Osteoblast (primary cell): Measurements from ENCODE around the gene SLC2A9. TPM values are rescaled to one million over a fixed set of nuclear protein-coding genes. Genes with fewer than 3 reads are reported as not detected.

Experiments
- DNase-seq: peaks from one replicate; pipeline ENCODE4 v3.0.0; 2011; ENCODE audit warnings: low spot score, mixed read lengths; ENCODE audit not compliant: insufficient read length; ENCODE audit errors: missing footprints
- H2AFZ ChIP-seq: 2 replicates; pipeline ENCODE4 v1.6.0; 2011; ENCODE audit warnings: mild to moderate bottlenecking, low read length
- H3K27ac ChIP-seq: 2 replicates; pipeline ENCODE4 v1.5.1; 2011; ENCODE audit warnings: mild to moderate bottlenecking, low read depth, low read length, moderate library complexity
- H3K27me3 ChIP-seq: 2 replicates; pipeline ENCODE4 v1.6.0; 2012; ENCODE audit warnings: mild to moderate bottlenecking, control low read depth, inconsistent platforms, low read length, moderate library complexity; ENCODE audit not compliant: insufficient read depth
- H3K36me3 ChIP-seq: 2 replicates; pipeline ENCODE4 v1.5.1; 2011; ENCODE audit warnings: mild to moderate bottlenecking, low read length, control low read depth, moderate library complexity; ENCODE audit not compliant: insufficient read depth
- H3K4me1 ChIP-seq: 2 replicates; pipeline ENCODE4 v1.5.1; 2011; ENCODE audit warnings: mild to moderate bottlenecking, low read length, control low read depth, moderate library complexity; ENCODE audit not compliant: insufficient read depth
- H3K4me2 ChIP-seq: 2 replicates; pipeline ENCODE4 v1.6.0; 2011; ENCODE audit warnings: mild to moderate bottlenecking, low read length; ENCODE audit not compliant: insufficient read depth
- H3K4me3 ChIP-seq: fragments of 200-600 bp; sonication (generic); 3 replicates; pipeline ENCODE4 v1.5.1; 2012; ENCODE audit warnings: mild to moderate bottlenecking, low read length, inconsistent platforms; ENCODE audit not compliant: insufficient read depth
- H3K79me2 ChIP-seq: 2 replicates; pipeline ENCODE4 v1.6.0; 2012; ENCODE audit warnings: mild to moderate bottlenecking, low read length, control low read depth, inconsistent platforms; ENCODE audit not compliant: insufficient read depth
- H3K9me3 ChIP-seq: 2 replicates; pipeline ENCODE4 v1.5.1; 2011; ENCODE audit warnings: low read depth, low read length, control low read depth
- H4K20me1 ChIP-seq: 2 replicates; pipeline ENCODE4 v1.6.0; 2012; ENCODE audit warnings: mild to moderate bottlenecking, low read length, control low read depth; ENCODE audit not compliant: insufficient read depth
- CTCF ChIP-seq: IDR thresholded peaks from 2 replicates; pipeline ENCODE4 v1.5.1; 2011; ENCODE audit warnings: mild to moderate bottlenecking, low read depth, low read length, moderate library complexity; ENCODE audit errors: extremely low read depth
- total RNA-seq: library from RNA; depleted of rRNA; stranded (reverse); fragments of >200 nt; gene quantifications from 2 replicates; pipeline ENCODE4 v1.2.3, GENCODE V29; 2012

Gene SLC2A9
- total RNA-seq, 1 donor = 2.5 TPM

- no peak overlapping the region for H2AFZ ChIP-seq
- no peaks in the 10 kb centered on the region for H4K20me1 ChIP-seq
- DNase-seq = no peak
- no peaks in the 10 kb centered on the region for H3K4me1 ChIP-seq
- H3K4me2 ChIP-seq = no peak overlapping the region
- no peaks in the 10 kb centered on the region for H3K9me3 ChIP-seq
- H3K4me3 ChIP-seq = no peak overlapping the region
- H3K79me2 ChIP-seq = no peaks in the 10 kb centered on the region
- H3K27me3 ChIP-seq = no peaks in the 10 kb centered on the region
- H3K27ac ChIP-seq = no peak overlapping the region
- no peak for TF ChIP-seq CTCF
- H3K36me3 ChIP-seq = no peaks in the 10 kb centered on the region
These were observed 130.2 kb downstream of the SLC2A9 start for GRCh38 chr4:9891056-9891455.

- no peak overlapping the region for H2AFZ ChIP-seq
- TF ChIP-seq CTCF = no peak
- no peaks in the 10 kb centered on the region for H3K79me2 ChIP-seq
These were observed 132.0 kb downstream of the SLC2A9 start for GRCh38 chr4:9889306-9889705.

GRCh38 chr4:9885958-9886357 is 135.3 kb downstream of the SLC2A9 start:
- Histone ChIP-seq H4K20me1 (no peaks in the 10 kb centered on the region), H3K9me3 (no peaks in the 10 kb centered on the region), H3K79me2 (no peaks in the 10 kb centered on the region), H2AFZ (no peak overlapping the region), H3K36me3 (no peaks in the 10 kb centered on the region), H3K4me1 (no peaks in the 10 kb centered on the region), H3K27me3 (no peaks in the 10 kb centered on the region), H3K4me2 (no peak overlapping the region), H3K4me3 (no peak overlapping the region), H3K27ac (no peak overlapping the region)
- TF ChIP-seq CTCF = no peak
- DNase-seq = no peak

More at GRCh38 chr4:9889306-9889705, 132.0 kb downstream of the SLC2A9 start:
- Histone ChIP-seq H4K20me1 (no peaks in the 10 kb centered on the region), H3K36me3 (no peaks in the 10 kb centered on the region), H3K9me3 (no peaks in the 10 kb centered on the region), H3K4me1 (no peaks in the 10 kb centered on the region), H3K4me2 (no peak overlapping the region), H3K27ac (no peak overlapping the region), H3K27me3 (no peaks in the 10 kb centered on the region), H3K4me3 (no peak overlapping the region)
- no peak for DNase-seq

- H3K27ac ChIP-seq = no peak overlapping the region
- no peaks in the 10 kb centered on the region for H3K79me2 ChIP-seq
- DNase-seq = no peak
- H3K4me3 ChIP-seq = no peak overlapping the region
- H3K27me3 ChIP-seq = no peaks in the 10 kb centered on the region
- H2AFZ ChIP-seq = no peak overlapping the region
- H4K20me1 ChIP-seq = no peaks in the 10 kb centered on the region
- H3K36me3 ChIP-seq = no peaks in the 10 kb centered on the region
- no peak for TF ChIP-seq CTCF
- H3K4me2 ChIP-seq = no peak overlapping the region
- peaks cover 2% of the 10 kb centered on the region for H3K9me3 ChIP-seq
- H3K4me1 ChIP-seq = no peaks in the 10 kb centered on the region
These were observed 140.7 kb downstream of the SLC2A9 start for GRCh38 chr4:9880406-9881197.
